Fibroblast of the aortic adventitia (primary cell): ENCODE data around the gene HID1. TPM values are rescaled to one million over a fixed set of nuclear protein-coding genes. Genes with fewer than 3 reads are reported as not detected.

ENCODE experiments used
- DNase-seq: peaks from one replicate; pipeline ENCODE4 v3.0.0-alpha.2; 2010; ENCODE audit warnings: low read depth
- H3K4me3 ChIP-seq: 2 replicates; pipeline ENCODE4 v1.5.1; 2011; ENCODE audit warnings: low read depth, mild to moderate bottlenecking, control low read depth, low read length, moderate library complexity
- CTCF ChIP-seq: IDR thresholded peaks from 2 replicates; pipeline ENCODE4 v1.5.1; 2011; ENCODE audit warnings: mild to moderate bottlenecking, low read length, control low read depth, inconsistent platforms; ENCODE audit not compliant: insufficient read depth
- total RNA-seq: library from RNA; depleted of rRNA; stranded (reverse); fragments of >200 nt; gene quantifications from 2 replicates; pipeline ENCODE4 v1.2.3, GENCODE V29; 2012; ENCODE audit warnings: low replicate concordance

HID1 gene
- total RNA-seq, 1 donor: 0.90 TPM

GRCh38 chr17:74959826-74960515 is 12.6 kb downstream of the HID1 start:
- no peak overlapping the region for H3K4me3 ChIP-seq
- TF ChIP-seq CTCF: no peak
- DNase-seq: peak; percentile 19

GRCh38 chr17:74957935-74958740 is 14.4 kb downstream of the HID1 start:
- TF ChIP-seq CTCF: peak; percentile 95
- H3K4me3 ChIP-seq: no peak overlapping the region
- DNase-seq: peak; percentile 48

- DNase-seq: no peak
- TF ChIP-seq CTCF: no peak
Measured at GRCh38 chr17:74956093-74956492, 16.5 kb downstream of the HID1 start.

GRCh38 chr17:74954665-74955421 is 17.7 kb downstream of the HID1 start:
- no peak for TF ChIP-seq CTCF
- no peak overlapping the region for H3K4me3 ChIP-seq

More at GRCh38 chr17:74956093-74956492, 16.5 kb downstream of the HID1 start:
- no peak overlapping the region for H3K4me3 ChIP-seq

GRCh38 chr17:74954115-74954514 is 18.4 kb downstream of the HID1 start:
- H3K4me3 ChIP-seq: no peak overlapping the region

More at GRCh38 chr17:74954665-74955421, 17.7 kb downstream of the HID1 start:
- no peak for DNase-seq

More at GRCh38 chr17:74954115-74954514, 18.4 kb downstream of the HID1 start:
- no peak for TF ChIP-seq CTCF
- DNase-seq: no peak
